HG03354 (cell line): ENCODE measurements around the gene AGRN.
A peak's percentile ranks its signal among the peaks of the same experiment; 100 is the strongest.
"Not testable (repeated sequence)": the region's sequence is repeated elsewhere in the genome, so short reads cannot be mapped to it uniquely, and the experiment has no call there.

Experiments used
- ATAC-seq: cut with Tn5 transposase; IDR thresholded peaks from one replicate; pipeline ENCODE4 v1.9.1; 2021; ENCODE audit warnings: mild to moderate bottlenecking; ENCODE audit not compliant: unreplicated experiment, poor library complexity, severe bottlenecking

The AGRN gene

GRCh38 chr1:1020000-1020404, at the start of gene AGRN:
AGRN (plus strand) TSS chr1:1020120; CDS start chr1:1020173, 53 bp downstream.
- ATAC-seq: peak; percentile 28

- ATAC-seq: no peak
Measured at GRCh38 chr1:970242-970972, 49.5 kb upstream of the AGRN start.

GRCh38 chr1:970973-971730, 48.8 kb upstream of the AGRN start:
- ATAC-seq: no peak

- no peak for ATAC-seq
Measured at GRCh38 chr1:971751-972506, 48.0 kb upstream of the AGRN start.

GRCh38 chr1:972726-973458, 47.0 kb upstream of the AGRN start:
- no peak for ATAC-seq

GRCh38 chr1:973459-974292, 46.2 kb upstream of the AGRN start:
- no peak for ATAC-seq

- ATAC-seq: no peak
Measured at GRCh38 chr1:974293-974640, 45.7 kb upstream of the AGRN start.

- no peak for ATAC-seq
Measured at GRCh38 chr1:974687-975328, 45.1 kb upstream of the AGRN start.

GRCh38 chr1:975365-975764, 44.6 kb upstream of the AGRN start:
- ATAC-seq: no peak

GRCh38 chr1:975896-976683, 43.8 kb upstream of the AGRN start:
- peak; percentile 61 for ATAC-seq

- not testable (repeated sequence) for ATAC-seq
Measured at GRCh38 chr1:976791-977190, 43.1 kb upstream of the AGRN start.

- ATAC-seq: no peak
Measured at GRCh38 chr1:978069-978834, 41.7 kb upstream of the AGRN start.

GRCh38 chr1:978835-979743, 40.8 kb upstream of the AGRN start:
- ATAC-seq: no peak

- no peak for ATAC-seq
Measured at GRCh38 chr1:979744-980072, 40.2 kb upstream of the AGRN start.

- no peak for ATAC-seq
Measured at GRCh38 chr1:980137-980571, 39.8 kb upstream of the AGRN start.

- no peak for ATAC-seq
Measured at GRCh38 chr1:980602-981395, 39.1 kb upstream of the AGRN start.
